Nephron progenitor cell (in vitro differentiated cells): ENCODE data around the gene CBR4.

ENCODE experiments used
- DNase-seq: peaks from one replicate; pipeline ENCODE4 v3.0.0; 2021
- H3K27ac Mint-ChIP-seq: 2 replicates; pipeline ENCODE4 v1.8.0; 2021; ENCODE audit warnings: mild to moderate bottlenecking, moderate library complexity, mixed read lengths
- H3K27me3 Mint-ChIP-seq: 2 replicates; pipeline ENCODE4 v1.8.0; 2021; ENCODE audit warnings: mild to moderate bottlenecking, low read depth, mixed read lengths; ENCODE audit not compliant: poor library complexity
- H3K36me3 Mint-ChIP-seq: 2 replicates; pipeline ENCODE4 v1.8.0; 2021; ENCODE audit warnings: low read depth, mixed read lengths
- H3K4me1 Mint-ChIP-seq: 2 replicates; pipeline ENCODE4 v1.8.0; 2021; ENCODE audit warnings: mixed read lengths
- H3K4me3 Mint-ChIP-seq: 2 replicates; pipeline ENCODE4 v1.8.0; 2021; ENCODE audit warnings: mild to moderate bottlenecking, moderate library complexity, mixed read lengths
- H3K9me3 Mint-ChIP-seq: 2 replicates; pipeline ENCODE4 v1.8.0; 2021; ENCODE audit warnings: mild to moderate bottlenecking, moderate library complexity, mixed read lengths
- CTCF ChIP-seq: fragments of 200-600 bp; sonication (generic); IDR thresholded peaks from 2 replicates; pipeline ENCODE4 v1.5.0; 2021; ENCODE audit warnings: antibody characterized with exemption

CBR4 gene

GRCh38 chr4:169051761-169052593 lies 41.9 kb upstream of the CBR4 start:
- TF ChIP-seq CTCF, result no peak
- no peak for DNase-seq
- H3K4me3 Mint-ChIP-seq, result no peak overlapping the region
- H3K9me3 Mint-ChIP-seq, result no peaks in the 10 kb centered on the region
- no peak overlapping the region for H3K27ac Mint-ChIP-seq
- H3K36me3 Mint-ChIP-seq, result no peaks in the 10 kb centered on the region
- peaks cover 5% of the 10 kb centered on the region for H3K27me3 Mint-ChIP-seq
- H3K4me1 Mint-ChIP-seq, result peaks cover 23% of the 10 kb centered on the region

- no peaks in the 10 kb centered on the region for H3K36me3 Mint-ChIP-seq
- peaks cover 24% of the 10 kb centered on the region for H3K4me1 Mint-ChIP-seq
- TF ChIP-seq CTCF, result no peak
- DNase-seq, result no peak
- no peaks in the 10 kb centered on the region for H3K9me3 Mint-ChIP-seq
- peaks cover 5% of the 10 kb centered on the region for H3K27me3 Mint-ChIP-seq
- no peak overlapping the region for H3K27ac Mint-ChIP-seq
- no peak overlapping the region for H3K4me3 Mint-ChIP-seq
Observed at GRCh38 chr4:169050881-169051760, 41.1 kb upstream of the CBR4 start.

GRCh38 chr4:169050284-169050683 lies 40.2 kb upstream of the CBR4 start:
- Mint-ChIP-seq H3K27ac (no peak overlapping the region), H3K27me3 (peaks cover 10% of the 10 kb centered on the region), H3K4me3 (no peak overlapping the region), H3K9me3 (no peaks in the 10 kb centered on the region), H3K36me3 (no peaks in the 10 kb centered on the region), H3K4me1 (peaks cover 29% of the 10 kb centered on the region)
- no peak for DNase-seq
- no peak for TF ChIP-seq CTCF

DNA sequence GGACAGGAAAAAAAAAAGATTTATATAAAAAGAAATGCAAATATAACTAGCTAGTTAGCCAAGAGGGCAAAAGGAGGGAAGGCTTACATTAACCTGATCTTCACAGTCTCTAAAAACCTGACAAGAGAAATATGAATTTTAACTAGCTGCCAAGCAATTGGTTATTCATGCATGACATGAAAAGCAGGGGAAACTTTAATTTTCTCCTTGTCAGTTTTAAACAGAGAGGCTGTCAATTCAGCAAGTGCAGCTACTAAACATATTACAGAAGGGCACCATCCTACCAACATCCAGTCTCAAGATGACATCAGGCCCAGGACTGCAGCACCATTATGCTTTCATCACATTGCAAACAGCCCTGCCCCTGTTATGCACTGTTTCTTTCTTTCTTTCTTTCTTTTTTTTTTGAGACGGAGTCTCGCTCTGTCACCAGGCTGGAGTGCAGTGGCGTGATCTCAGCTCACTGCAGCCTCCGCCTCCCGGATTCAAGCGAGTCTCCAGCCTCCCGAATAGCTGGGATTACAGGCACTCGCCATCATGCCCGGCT lies 38.9 kb upstream of the CBR4 start:
- no peak overlapping the region for H3K27ac Mint-ChIP-seq
- peaks cover 29% of the 10 kb centered on the region for H3K4me1 Mint-ChIP-seq
- no peaks in the 10 kb centered on the region for H3K9me3 Mint-ChIP-seq
- H3K4me3 Mint-ChIP-seq, result no peak overlapping the region
- peaks cover 10% of the 10 kb centered on the region for H3K27me3 Mint-ChIP-seq
- TF ChIP-seq CTCF, result no peak
- no peak for DNase-seq
- no peaks in the 10 kb centered on the region for H3K36me3 Mint-ChIP-seq

DNA sequence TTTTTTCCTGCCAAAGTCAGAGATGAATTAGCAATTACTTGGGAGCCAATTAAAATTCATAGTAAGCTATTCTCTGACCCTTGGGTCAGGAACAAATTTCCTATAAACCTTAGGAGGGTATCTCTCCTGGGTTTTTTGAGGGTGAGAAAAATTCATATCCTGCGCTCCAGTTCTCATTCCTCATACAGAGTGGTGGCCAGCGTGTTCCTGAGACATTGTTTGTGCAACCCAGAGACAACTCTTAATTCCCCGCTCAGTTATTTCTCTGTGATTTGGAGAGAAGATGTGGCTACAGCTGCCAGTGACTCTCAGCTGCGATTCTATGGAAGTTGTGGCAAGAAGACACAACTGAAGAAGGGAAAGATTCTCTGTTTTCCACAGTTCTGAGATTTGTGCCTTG lies 37.9 kb upstream of the CBR4 start:
- no peak for DNase-seq
- Mint-ChIP-seq H3K4me1 (peaks cover 29% of the 10 kb centered on the region), H3K4me3 (no peak overlapping the region), H3K36me3 (no peaks in the 10 kb centered on the region), H3K27me3 (peaks cover 8% of the 10 kb centered on the region), H3K9me3 (no peaks in the 10 kb centered on the region), H3K27ac (peak overlapping the region; percentile 24)
- TF ChIP-seq CTCF, result no peak
